ENCODE measurements around the gene HABP4. TPM values are rescaled to one million over a fixed set of nuclear protein-coding genes. Genes with fewer than 3 reads are reported as not detected.

The HABP4 gene
- total RNA-seq, 1 experiment from 2014 or later: 21.0 TPM

GRCh38 chr9:96513622-96514021 is 63.7 kb downstream of the HABP4 start:
- BruUV-seq (replicated peaks): no TSS peak

More at GRCh38 chr9:96513622-96514021, 63.7 kb downstream of the HABP4 start:
- H3K9me3 ChIP-seq (ENCODE audit: control insufficient read depth in 1 of 2, insufficient read depth in 1 of 2, low read depth in 1 of 2, low read length in 2 of 2): no peaks in the 10 kb centered on the region
- CTCF ChIA-PET: no interaction called here
- no peaks in the 10 kb centered on the region for H3K4me1 ChIP-seq (ENCODE audit: control insufficient read depth in 1 of 2, insufficient read depth in 2 of 2, low read length in 2 of 2)
- H3K27ac ChIP-seq (ENCODE audit: low read depth, low read length): no peak overlapping the region
- H3K27me3 ChIP-seq (ENCODE audit: insufficient read depth, low read length): no peaks in the 10 kb centered on the region
- no peak overlapping the region for H2AFZ ChIP-seq (ENCODE audit: low read depth, low read length, poor library complexity, severe bottlenecking)
- no peak for TF ChIP-seq EZH2phosphoT487 (IDR thresholded peaks at IDR 0.05; ENCODE audit: borderline replicate concordance)
- TF ChIP-seq CEBPB (IDR thresholded peaks at IDR 0.05; ENCODE audit: low read depth): no peak
- TF ChIP-seq MAX (IDR thresholded peaks at IDR 0.05): no peak
- no peak for TF ChIP-seq YY1 (IDR thresholded peaks at IDR 0.05; ENCODE audit: extremely low read depth, insufficient replicate concordance, low read depth, low read length)
- TF ChIP-seq TCF7L2 (IDR thresholded peaks at IDR 0.05; ENCODE audit: borderline replicate concordance, extremely low read depth, insufficient read depth, insufficient read length): no peak
- no peak for TF ChIP-seq ELF1 (IDR thresholded peaks at IDR 0.05; ENCODE audit: borderline replicate concordance, low read depth)
- no peak for TF ChIP-seq ZBTB33 (IDR thresholded peaks at IDR 0.05; ENCODE audit: extremely low read depth, insufficient replicate concordance, low read length)
- no peak for TF ChIP-seq POLR2AphosphoS5 (IDR thresholded peaks at IDR 0.05; ENCODE audit: low read depth, low read length)
- no peak for TF ChIP-seq SRF (IDR thresholded peaks at IDR 0.05; ENCODE audit: low read depth)
- no peak for TF ChIP-seq EZH2 (IDR thresholded peaks at IDR 0.05)
- no peak for TF ChIP-seq ZNF274 (IDR thresholded peaks at IDR 0.05; ENCODE audit: low read depth, low read length)
- no peak for TF ChIP-seq JUND (IDR thresholded peaks at IDR 0.05)
- no peak for TF ChIP-seq REST (IDR thresholded peaks at IDR 0.05; ENCODE audit: low read depth)
- no peak for TF ChIP-seq CTCF (IDR thresholded peaks at IDR 0.05 in 2 of 3, conservative IDR thresholded peaks at IDR 0.05 in 1 of 3; ENCODE audit: borderline replicate concordance in 1 of 3, insufficient read depth in 1 of 3, low read depth in 2 of 3, low read length in 2 of 3)
- no peak for TF ChIP-seq EGR1 (IDR thresholded peaks at IDR 0.05; ENCODE audit: low read depth)
- TF ChIP-seq SP1 (IDR thresholded peaks at IDR 0.05; ENCODE audit: low read depth): no peak
- no peak for TF ChIP-seq ZFX (IDR thresholded peaks at IDR 0.05)
- DNase-seq (ENCODE audit: low read depth, low spot score) (no peak), ATAC-seq (no peak)
- no peaks in the 10 kb centered on the region for H3K9me2 ChIP-seq (ENCODE audit: insufficient read depth)
- no peak overlapping the region for H3K4me3 ChIP-seq (replicated peaks in 1 of 2; ENCODE audit: low read depth in 1 of 2, low read length in 2 of 2)
- no peaks in the 10 kb centered on the region for H3K79me2 ChIP-seq (ENCODE audit: insufficient read depth, low read length)
- intact Hi-C loops (cut with micrococcal nuclease): no loop called here
- peaks cover 0 to 4% of the 10 kb centered on the region in 2 experiments; a peak in 1 of 4 replicates for H3K36me3 ChIP-seq (ENCODE audit: control insufficient read depth in 1 of 2, insufficient read depth in 2 of 2, low read length in 2 of 2)
- RAD21 ChIA-PET (ENCODE audit: low non-redundant PET in 1 of 2, low total read pairs in 2 of 2, uncharacterized antibody in 2 of 2, unreplicated experiment in 2 of 2): no interaction called here
- H4K20me1 ChIP-seq (ENCODE audit: insufficient read depth): no peaks in the 10 kb centered on the region
- no peak overlapping the region for H3K9ac ChIP-seq (ENCODE audit: low read length)
- POLR2A ChIA-PET: no interaction called here
- H3K4me2 ChIP-seq (ENCODE audit: low read length): no peak overlapping the region

Data from HCT116 (cell line).